ENCODE data around the gene LRFN4. TPM values are rescaled to one million over a fixed set of nuclear protein-coding genes. Genes with fewer than 3 reads are reported as not detected.

LRFN4 gene
- total and polyA plus RNA-seq, 2 donors (not counting 3 experiments of a cell fraction or from before 2014, with no cell fraction given) = 22.3 to 37.4 TPM

- ChIA-PET CTCF (interaction anchor here (1.0 to 1.6 kb wide), 2 partner anchors 8 to 16 kb away, joined by 3 to 5 read pairs; no protein-coding TSS in a partner anchor), POLR2A (no interaction called here)
- Histone ChIP-seq H3K4me2 (ENCODE audit: insufficient read depth, low read length) (no peak overlapping the region), H3K36me3 (ENCODE audit: control insufficient read depth in 2 of 2, extremely low read depth in 1 of 2, insufficient read depth in 2 of 2, low read length in 2 of 2) (no peaks in the 10 kb centered on the region), H3K9ac (replicated peaks; ENCODE audit: extremely low read depth, insufficient read depth, low read length) (no peak overlapping the region), H3K9me3 (replicated peaks; ENCODE audit: control insufficient read depth, insufficient read depth, low read length) (no peaks in the 10 kb centered on the region), H4K20me1 (replicated peaks; ENCODE audit: control insufficient read depth, extremely low read depth, insufficient read depth, low read length) (no peaks in the 10 kb centered on the region), H3K9me1 (replicated peaks; ENCODE audit: control insufficient read depth, extremely low read depth, insufficient read depth, low read length) (no peaks in the 10 kb centered on the region), H3K79me2 (ENCODE audit: control insufficient read depth, insufficient read depth, low read length) (no peaks in the 10 kb centered on the region), H3K4me3 (replicated peaks in 1 of 3; ENCODE audit: insufficient read depth in 1 of 3, low read depth in 1 of 3, low read length in 3 of 3) (no peak overlapping the region), H3K4me1 (ENCODE audit: control insufficient read depth, extremely low read depth, insufficient read depth, low read length) (no peaks in the 10 kb centered on the region), H3K27ac (ENCODE audit: insufficient read depth, low read depth, low read length) (no peak overlapping the region), H2AFZ (ENCODE audit: low read depth, low read length) (peak overlapping the region; percentile 14), H3K27me3 (ENCODE audit: control insufficient read depth in 2 of 2, insufficient read depth in 2 of 2, low read length in 2 of 2) (no peaks in the 10 kb centered on the region)
- intact Hi-C loops (cut with micrococcal nuclease) = no loop called here
- FAIRE-seq (no peak), DNase-seq (ENCODE audit: low read depth, low spot score) (no peak)
- no TSS peak for BruUV-seq (replicated peaks)
- TF ChIP-seq MAX (IDR thresholded peaks at IDR 0.05; ENCODE audit: insufficient read depth, insufficient read length) (no peak), MYC (IDR thresholded peaks at IDR 0.05; ENCODE audit: low read depth, low read length) (no peak), JUN (IDR thresholded peaks at IDR 0.05; ENCODE audit: borderline replicate concordance, insufficient read depth, insufficient read length, low read depth) (no peak), POLR2A (IDR thresholded peaks at IDR 0.05; ENCODE audit: low read depth, low read length) (no peak), FOS (IDR thresholded peaks at IDR 0.05; ENCODE audit: borderline replicate concordance, insufficient read depth, low read length) (no peak), POLR2AphosphoS5 (IDR thresholded peaks at IDR 0.05; ENCODE audit: insufficient read depth, low read depth, low read length) (no peak), CTCF (IDR thresholded peaks at IDR 0.05; ENCODE audit: extremely low read depth in 1 of 2, insufficient read depth in 1 of 2, low read depth in 1 of 2, low read length in 2 of 2) (no peak), EZH2 (IDR thresholded peaks at IDR 0.05; ENCODE audit: borderline replicate concordance, low read depth, low read length, severe bottlenecking) (no peak), GATA2 (IDR thresholded peaks at IDR 0.05; ENCODE audit: insufficient read depth, insufficient read length, low read depth, low read length) (no peak)
- dilution Hi-C loops (cut with MboI; ENCODE audit: extremely low pct_ligation_motif_present, low sequenced_read_pairs) = no loop called here
Observed at GRCh38 chr11:66864172-66864901, 7.5 kb downstream of the LRFN4 start.
